ENCODE data around the gene MTHFS.
A peak's percentile ranks its signal among the peaks of the same experiment; 100 is the strongest.
"Not testable (repeated sequence)": the region's sequence is repeated elsewhere in the genome, so short reads cannot be mapped to it uniquely, and the experiment has no call there.

Gene MTHFS

DNA sequence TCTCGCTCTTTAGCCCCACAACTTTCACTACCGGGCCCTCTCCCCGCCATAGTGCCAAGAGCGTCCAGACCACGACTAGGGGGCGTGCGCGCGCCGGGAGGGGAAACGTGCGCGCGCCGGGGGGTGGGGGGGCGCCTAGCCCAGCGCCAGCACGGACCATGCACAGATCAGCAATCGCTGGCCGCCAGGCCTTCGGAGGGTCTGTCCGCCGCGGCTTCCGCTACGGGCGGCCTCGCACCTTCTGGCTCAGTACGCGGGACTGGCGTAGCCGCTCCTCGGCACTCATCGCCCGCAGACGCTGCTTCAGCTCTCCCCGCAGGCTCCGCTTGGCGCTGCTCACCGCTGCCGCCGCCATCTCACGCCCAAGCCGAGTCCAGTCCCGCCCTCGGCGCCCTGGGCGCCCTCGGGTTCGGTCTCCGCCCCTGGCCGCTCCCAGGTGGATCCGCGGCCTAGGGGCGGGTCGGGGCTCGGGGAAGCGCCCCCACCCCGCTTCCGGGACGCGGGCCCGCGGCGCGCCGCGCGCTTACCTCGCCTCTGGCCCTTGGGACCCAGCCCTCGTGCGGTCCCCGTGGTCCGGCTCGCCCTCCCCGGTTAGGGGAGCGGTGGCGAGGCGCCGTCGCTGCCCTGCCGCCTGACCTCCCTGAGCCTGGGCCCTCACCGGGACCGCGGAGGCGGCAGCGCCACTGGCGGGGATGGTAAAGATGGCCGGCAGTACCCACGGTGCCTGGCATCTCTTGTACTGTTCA is at the start of gene MTHFS:
MTHFS (minus strand) TSS at position 381 of the 746 bp plus-strand sequence; CDS start at position 355, 26 bp downstream.
- DNase-seq (ENCODE audit: low read depth), result peak; percentile 31

DNA sequence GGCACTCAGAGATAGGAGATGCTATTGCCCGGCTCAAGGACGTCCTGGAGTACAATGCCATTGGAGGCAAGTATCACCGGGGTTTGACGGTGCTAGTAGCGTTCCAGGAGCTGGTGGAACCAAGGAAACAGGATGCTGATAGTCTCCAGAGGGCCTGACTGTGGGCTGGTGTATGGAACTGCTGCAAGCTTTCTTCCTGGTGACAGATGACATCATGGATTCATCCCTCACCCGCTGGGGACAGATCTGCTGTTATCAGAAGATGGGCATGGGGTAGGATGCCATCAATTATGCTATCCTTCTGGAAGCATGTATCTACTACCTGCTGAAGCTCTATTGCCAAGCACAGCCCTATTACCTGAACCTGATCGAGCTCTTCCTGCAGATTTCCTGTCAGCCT is 47.8 kb upstream of the MTHFS start:
- DNase-seq (ENCODE audit: low read depth), result no peak

GRCh38 chr15:79943820-79944219 is 47.0 kb upstream of the MTHFS start:
- DNase-seq (ENCODE audit: low read depth), result no peak

- no peak for DNase-seq (ENCODE audit: low read depth)
These were observed 46.1 kb upstream of the MTHFS start for GRCh38 chr15:79942741-79943481.

DNA sequence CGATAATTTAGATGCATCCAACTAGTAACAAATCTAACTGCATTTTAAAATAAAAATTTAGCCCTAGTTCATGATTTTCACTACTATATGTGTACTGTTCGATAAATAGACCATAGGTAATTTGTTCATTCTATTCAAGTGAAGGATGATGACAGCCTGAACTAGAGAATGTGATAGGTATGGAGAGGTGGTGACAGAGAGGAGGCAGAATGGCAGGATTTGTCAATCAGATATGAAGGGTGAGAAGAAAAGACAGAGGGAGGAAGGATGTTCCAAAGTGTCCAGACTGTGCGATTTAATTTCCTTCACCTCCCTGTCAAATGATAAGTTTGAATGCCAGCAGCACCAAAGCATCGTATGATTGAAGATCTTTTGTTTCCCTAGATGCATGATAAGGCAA is 42.6 kb upstream of the MTHFS start:
- DNase-seq (ENCODE audit: low read depth), result no peak

- no peak for DNase-seq (ENCODE audit: low read depth)
These were observed 41.3 kb upstream of the MTHFS start for GRCh38 chr15:79938143-79938542.

- not testable (repeated sequence) for DNase-seq (ENCODE audit: low read depth)
These were observed 38.9 kb upstream of the MTHFS start for GRCh38 chr15:79935556-79936201.

DNA sequence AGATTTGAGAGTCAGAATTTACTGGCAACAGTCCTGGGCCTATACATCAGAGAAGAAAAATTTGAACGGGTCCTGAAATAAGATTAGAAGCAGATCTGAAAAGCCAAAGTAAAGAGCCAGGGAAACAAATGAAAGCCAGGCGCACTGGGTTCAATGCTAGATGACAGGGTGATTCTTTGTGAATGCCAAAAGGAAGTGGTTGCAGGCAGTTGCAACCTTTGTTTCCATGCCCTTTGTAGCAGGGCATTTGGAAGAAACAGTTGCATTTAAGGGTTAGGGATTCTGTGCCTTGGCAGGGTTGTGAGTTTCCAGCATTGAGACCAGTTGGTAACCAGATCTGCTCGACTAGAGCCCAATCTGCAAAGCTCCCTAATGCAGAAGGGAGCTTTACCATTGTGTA is 36.4 kb upstream of the MTHFS start:
- no peak for DNase-seq (ENCODE audit: low read depth)

GRCh38 chr15:79932447-79932846 is 35.6 kb upstream of the MTHFS start:
- no peak for DNase-seq (ENCODE audit: low read depth)

DNA sequence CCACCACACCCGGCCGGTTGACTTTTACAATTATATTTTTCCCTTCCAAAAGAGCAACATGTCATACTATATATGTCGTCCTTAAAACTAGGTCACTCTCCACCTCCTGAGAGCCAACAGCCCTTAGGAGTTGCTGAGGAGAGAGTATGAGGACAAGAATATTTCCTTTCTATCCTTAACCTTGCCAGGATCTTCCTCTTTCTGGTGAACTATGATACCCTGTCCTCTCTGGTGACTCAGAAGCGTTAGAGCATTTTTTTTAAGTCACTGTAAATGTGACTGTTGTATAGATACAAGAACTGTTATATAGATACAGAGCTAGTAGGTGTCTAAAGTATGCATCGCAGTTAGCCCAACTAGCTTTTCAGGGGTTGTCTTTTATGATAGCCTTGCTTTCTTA is 33.7 kb upstream of the MTHFS start:
- no peak for DNase-seq (ENCODE audit: low read depth)

- DNase-seq (ENCODE audit: low read depth), result no peak
These were observed 32.6 kb upstream of the MTHFS start for GRCh38 chr15:79929412-79929811.

- DNase-seq (ENCODE audit: low read depth), result not testable (repeated sequence)
These were observed 29.3 kb upstream of the MTHFS start for GRCh38 chr15:79926116-79926515.

- no peak for DNase-seq (ENCODE audit: low read depth)
These were observed 27.6 kb upstream of the MTHFS start for GRCh38 chr15:79924379-79924778.

- peak; percentile 97 for DNase-seq (ENCODE audit: low read depth)
These were observed 26.8 kb upstream of the MTHFS start for GRCh38 chr15:79923515-79924169.

DNA sequence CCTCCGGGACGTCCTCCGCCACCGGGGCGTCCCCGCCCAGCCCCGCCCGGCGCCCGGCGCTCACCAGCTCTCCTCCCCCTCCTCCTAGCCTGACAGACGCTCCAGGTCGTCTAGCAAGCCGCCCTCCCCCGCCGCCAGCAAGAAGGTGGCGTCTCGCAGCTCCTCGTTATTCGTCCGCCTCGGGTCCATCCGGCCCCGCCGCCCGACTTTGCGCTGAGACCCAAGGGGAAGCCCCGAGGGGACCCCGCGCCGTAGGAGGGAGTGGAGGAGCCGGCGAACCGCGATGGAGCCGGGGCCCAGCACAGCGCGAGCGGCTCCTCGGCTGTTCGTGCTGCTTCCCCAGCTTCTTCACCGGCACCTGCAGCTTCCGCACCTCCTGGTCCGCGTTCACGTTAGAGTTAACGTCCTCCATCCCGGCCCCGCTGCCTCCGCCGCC is 26.3 kb upstream of the MTHFS start:
- DNase-seq (ENCODE audit: low read depth), result peak; percentile 10

- DNase-seq (ENCODE audit: low read depth), result no peak
These were observed 25.8 kb upstream of the MTHFS start for GRCh38 chr15:79922512-79923078.

DNA sequence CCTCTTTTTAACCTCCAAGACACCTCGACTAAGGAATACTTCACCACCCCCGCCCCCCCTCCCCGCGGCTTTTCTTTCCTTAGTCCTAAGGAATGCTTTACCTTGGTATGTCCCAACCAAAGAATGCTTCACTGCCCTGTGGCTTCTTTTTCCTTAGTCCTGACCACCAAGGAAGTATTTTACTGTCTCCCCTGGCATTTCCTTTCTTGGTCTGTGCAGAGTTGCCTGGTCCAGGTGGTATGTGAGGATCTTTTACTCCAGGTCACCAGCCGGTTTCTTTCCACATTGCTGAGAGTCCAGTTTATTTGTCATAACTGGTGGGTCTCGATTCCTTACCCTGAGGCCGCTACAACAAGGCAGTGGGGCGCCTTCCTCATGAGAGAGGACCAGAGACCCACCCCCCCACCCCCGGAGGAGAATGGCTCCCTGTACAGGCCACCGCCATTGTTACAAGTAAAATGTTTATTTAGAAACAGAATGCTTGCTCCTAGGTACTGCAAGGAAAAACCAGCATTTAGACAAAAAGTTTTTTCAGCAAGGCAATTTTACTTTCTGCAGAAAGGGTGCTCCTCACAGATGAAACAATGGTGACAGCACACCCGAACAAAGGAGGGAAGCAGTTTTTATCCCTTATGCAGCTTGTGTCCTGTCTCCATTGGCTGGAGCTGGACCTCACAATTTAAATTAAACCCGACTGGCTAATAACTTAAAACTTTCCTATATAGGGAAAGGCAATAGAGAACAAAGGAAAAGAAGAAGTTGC is 23.1 kb upstream of the MTHFS start:
- DNase-seq (ENCODE audit: low read depth), result no peak

DNA sequence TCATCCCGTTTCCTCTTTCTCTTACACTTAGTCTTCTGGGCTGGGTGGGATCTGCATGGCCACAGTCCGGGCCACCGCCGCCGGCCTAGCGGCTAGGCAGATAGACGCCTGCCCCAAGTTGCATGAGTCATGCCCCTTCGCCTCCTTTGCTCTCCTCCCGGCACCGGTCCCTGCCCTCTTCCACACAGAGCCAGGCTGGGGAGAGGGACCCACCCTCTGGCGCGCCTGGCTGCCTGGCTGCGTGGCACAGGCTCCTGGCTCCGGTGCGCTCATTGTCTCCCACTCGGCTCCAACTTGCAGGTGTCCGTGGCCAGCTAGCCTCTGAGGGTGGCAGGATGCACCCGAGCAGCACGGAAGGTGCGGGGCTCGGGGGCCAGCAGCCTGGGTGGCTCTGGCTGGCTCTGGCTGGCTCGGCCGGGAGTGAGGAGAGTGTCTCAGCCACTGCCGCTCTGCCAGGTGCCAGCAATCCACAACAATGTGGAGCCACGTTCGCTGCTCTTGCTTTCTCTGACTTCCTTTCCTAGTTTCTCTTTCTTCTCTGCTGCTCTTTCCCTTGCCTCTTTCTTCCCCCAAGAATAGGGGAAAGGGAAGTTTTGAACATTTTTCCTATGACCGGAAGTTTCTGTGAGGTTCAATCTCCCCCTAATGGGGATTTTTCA is 22.4 kb upstream of the MTHFS start:
- no peak for DNase-seq (ENCODE audit: low read depth)

- DNase-seq (ENCODE audit: low read depth), result no peak
These were observed 21.5 kb upstream of the MTHFS start for GRCh38 chr15:79918278-79918677.

- no peak for DNase-seq (ENCODE audit: low read depth)
These were observed 19.8 kb upstream of the MTHFS start for GRCh38 chr15:79916502-79917132.
